Aorta (tissue), 5 donors: ENCODE data around the gene TSC2. TPM values are rescaled to one million over a fixed set of nuclear protein-coding genes. Genes with fewer than 3 reads are reported as not detected.

Experiments
- ATAC-seq: fragments of 200-7000 bp; cut with Tn5 transposase; one replicate; pipeline ENCODE4 v1.9.1; 2022; ENCODE audit warnings: moderate library complexity; ENCODE audit not compliant: low FRiP score
- DNase-seq, 2 donors: peaks; one replicate each; pipeline ENCODE4 v3.0.0-alpha.2; 2020
- H3K27ac ChIP-seq, 2 donors: one replicate each; pipeline ENCODE4 v1.5.1; 2013; ENCODE audit warnings: low read length in 2 of 2, mild to moderate bottlenecking in 2 of 2, moderate library complexity in 2 of 2, control low read depth in 1 of 2, inconsistent platforms in 1 of 2, low read depth in 1 of 2
- H3K27me3 ChIP-seq, 2 donors: one replicate each; pipeline ENCODE4 v1.6.1; 2013; ENCODE audit warnings: control low read depth in 1 of 2, low read length in 1 of 2, mild to moderate bottlenecking in 1 of 2, moderate library complexity in 1 of 2; ENCODE audit not compliant: insufficient read depth in 2 of 2, control insufficient read depth in 1 of 2
- H3K36me3 ChIP-seq, 2 donors: one replicate each; pipeline ENCODE4 v1.6.1; 2013; ENCODE audit warnings: control low read depth in 1 of 2, low read length in 1 of 2, mild to moderate bottlenecking in 1 of 2; ENCODE audit not compliant: insufficient read depth in 2 of 2, control insufficient read depth in 1 of 2
- H3K4me1 ChIP-seq, 2 donors: one replicate each; pipeline ENCODE4 v1.6.1; 2013; ENCODE audit warnings: low read length in 2 of 2, control low read depth in 1 of 2, mild to moderate bottlenecking in 1 of 2, moderate library complexity in 1 of 2; ENCODE audit not compliant: insufficient read depth in 2 of 2, control insufficient read depth in 1 of 2
- H3K4me3 ChIP-seq, 2 donors: one replicate each; pipeline ENCODE4 v1.5.1; 2013; ENCODE audit warnings: low read length in 2 of 2, control low read depth in 1 of 2, mild to moderate bottlenecking in 1 of 2
- H3K9me3 ChIP-seq: one replicate; pipeline ENCODE4 v1.6.1; 2013; ENCODE audit warnings: mild to moderate bottlenecking, low read length; ENCODE audit not compliant: control insufficient read depth
- WGBS, 2 donors: extraction: QIAGEN DNeasy Blood & Tissue Kit; methylation state at CpG; one replicate each; pipeline ENCODE4 v1.1.7; 2013; 5-methylcytosine and 5-hydroxymethylcytosine counted together
- intact Hi-C, 2 donors: fragments of 100-400 bp; cut with DNase I; formaldehyde crosslinking; loops; one replicate each; pipeline versions ENCODE4 v1.14.2 to v1.15.0; 2022
- polyA plus RNA-seq, 2 donors: library from polyadenylated mRNA; stranded (reverse); fragments of 200-250 nt; gene quantifications; one replicate each; pipeline ENCODE4 v1.2.3, GENCODE V29; 2013
- total RNA-seq, 2 donors: library from RNA; stranded (reverse); fragmentation: NEBNext Ultra II Directional; extraction: Animal tissue kit (Norgen Biotek cat#: 25700); gene quantifications; one replicate each; pipeline ENCODE4 v1.2.1, GENCODE V29; 2021
- donor health status: healthy with polysubstance abuse.
- donor health status: Bipolar disorder and iron deficiency.
- donor health status: DM: no; HTN: no; CAD: no.
- donor health status: DM: no; HTN: no; CAD: no.
- donor health status: DM: yes; HTN: yes; CAD: no.

The TSC2 gene
- total and polyA plus RNA-seq, 4 donors, result 16.2 to 166 (median 119) TPM

DNA sequence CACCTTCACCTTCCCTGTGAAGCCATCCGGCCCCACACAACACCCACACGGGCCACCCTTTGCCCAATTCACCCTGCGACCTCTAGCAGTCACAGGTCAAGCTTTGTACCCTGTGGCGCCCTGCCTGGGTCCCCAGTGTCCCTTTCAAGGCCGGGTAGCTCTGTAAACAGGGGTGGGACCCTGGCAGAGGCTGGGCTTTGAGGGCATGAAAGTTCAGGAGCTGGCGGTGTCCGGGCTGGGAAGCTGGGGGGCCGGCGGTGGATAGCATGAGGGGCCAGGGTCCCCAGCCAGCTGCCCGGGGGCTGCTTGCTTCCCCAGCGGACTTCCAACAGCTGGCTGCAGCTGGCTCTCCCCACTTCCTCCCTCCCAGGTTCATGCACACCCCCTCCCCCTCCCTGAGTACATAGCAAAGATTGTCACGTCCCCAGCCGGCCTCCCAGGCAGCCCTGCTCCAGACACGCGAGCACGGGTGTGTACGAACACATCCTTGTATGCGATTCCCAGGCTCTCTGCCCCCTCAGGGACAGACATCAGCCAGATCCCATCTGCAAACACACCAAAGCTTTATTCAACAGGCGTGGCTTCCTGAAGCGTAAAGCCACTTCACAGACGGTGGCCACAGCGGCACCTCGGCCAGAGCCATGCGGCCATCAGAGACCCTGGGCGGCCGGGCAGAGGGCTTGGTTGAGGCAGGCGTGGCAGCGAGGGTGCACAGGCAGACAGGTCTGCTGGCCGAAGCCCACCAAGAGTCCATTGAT is 8.3 kb upstream of the TSC2 start:
- no peaks in the 10 kb centered on the region for H3K4me1 ChIP-seq
- H3K27ac ChIP-seq, result no peak overlapping the region
- no peaks in the 10 kb centered on the region for H3K9me3 ChIP-seq
- H3K27me3 ChIP-seq, result no peaks in the 10 kb centered on the region
- no peak for DNase-seq
- WGBS, 2 donors, result 68 to 74% methylated on average over 29 of the region's 29 CpGs
- H3K4me3 ChIP-seq, result no peak overlapping the region
- intact Hi-C loops, result no loop called here
- no peaks in the 10 kb centered on the region for H3K36me3 ChIP-seq
- no peak for ATAC-seq

DNA sequence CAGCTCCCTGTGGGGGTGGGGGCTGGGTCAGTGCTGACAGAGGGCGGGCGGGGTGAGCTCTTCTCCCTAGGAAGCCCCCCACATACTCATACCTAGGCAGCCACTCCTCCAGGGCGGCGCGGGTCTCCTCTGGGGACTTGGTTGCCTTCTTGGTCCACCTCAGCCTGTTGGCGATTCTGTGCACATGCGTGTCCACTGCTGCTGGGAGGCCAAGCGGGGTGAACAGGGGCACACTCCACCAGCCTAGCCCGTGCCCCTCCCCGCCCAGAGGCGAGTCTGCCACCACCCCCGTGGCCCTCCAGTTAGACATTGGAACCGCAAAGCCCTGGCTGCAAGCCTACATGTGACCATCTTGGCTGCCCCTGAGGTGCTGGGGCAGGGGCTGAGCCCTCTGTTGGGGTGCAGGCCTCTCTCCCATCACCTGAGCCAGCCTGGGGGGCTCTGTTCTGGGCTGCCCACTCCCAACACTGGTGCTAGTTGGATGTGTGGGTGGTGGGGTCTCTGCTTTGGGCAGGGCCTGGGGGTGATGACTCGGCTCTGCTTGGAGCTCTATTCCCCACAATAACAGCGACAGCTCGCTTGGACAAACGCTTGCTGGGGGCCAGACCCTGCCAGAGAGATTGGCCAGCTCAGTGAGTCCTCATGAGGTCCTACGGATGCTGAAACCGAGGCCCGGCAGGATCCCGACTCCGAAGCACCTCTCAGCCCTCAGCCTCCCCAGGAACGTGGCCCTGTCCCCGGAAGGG is 7.6 kb upstream of the TSC2 start:
- no peaks in the 10 kb centered on the region for H3K36me3 ChIP-seq
- ATAC-seq (no peak), DNase-seq (no peak)
- H3K27ac ChIP-seq, result no peak overlapping the region
- no peaks in the 10 kb centered on the region for H3K9me3 ChIP-seq
- no peaks in the 10 kb centered on the region for H3K4me1 ChIP-seq
- no peak overlapping the region for H3K4me3 ChIP-seq
- WGBS, 2 donors, result 78 to 84% methylated on average over 21 to 24 of the region's 24 CpGs
- intact Hi-C loops, result no loop called here
- H3K27me3 ChIP-seq, result no peaks in the 10 kb centered on the region

DNA sequence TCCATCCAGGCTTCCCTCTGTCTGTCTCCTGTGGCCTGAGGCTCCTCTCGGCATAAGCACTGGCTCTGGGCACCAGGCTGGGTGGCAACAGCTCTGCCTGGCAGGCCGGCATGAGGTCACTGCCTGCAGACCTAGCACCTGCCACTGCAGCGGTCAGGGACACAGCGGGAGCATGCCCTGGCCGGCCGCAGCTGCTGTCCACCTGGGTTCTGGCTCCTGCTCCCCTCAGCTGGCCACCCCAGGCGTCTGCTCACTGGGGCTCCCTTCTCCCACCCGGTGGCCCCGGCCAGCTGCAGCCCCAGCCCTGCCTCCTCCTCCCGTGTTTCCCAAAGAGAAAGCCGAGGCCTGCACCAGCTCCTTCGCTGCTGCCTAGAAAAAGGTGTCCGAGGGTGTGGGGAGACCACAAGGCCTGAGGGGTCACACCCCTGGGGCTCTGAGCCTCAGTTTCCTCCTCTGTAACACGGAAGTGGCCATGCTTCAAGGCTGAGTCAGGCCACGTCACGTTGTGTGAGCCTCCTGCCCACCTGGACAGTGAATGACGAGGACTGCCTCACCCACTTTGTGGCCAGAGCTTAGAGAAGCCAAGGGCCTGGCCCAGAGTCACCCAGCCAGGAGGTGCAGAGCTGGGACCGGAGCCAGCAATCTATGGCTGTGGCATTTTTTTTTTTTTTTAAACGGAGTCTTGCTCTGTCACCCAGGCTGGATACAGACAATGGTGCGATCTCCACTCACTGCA is 6.8 kb upstream of the TSC2 start:
- Histone ChIP-seq H3K27me3 (no peaks in the 10 kb centered on the region), H3K4me3 (no peak overlapping the region), H3K4me1 (no peaks in the 10 kb centered on the region), H3K9me3 (no peaks in the 10 kb centered on the region), H3K36me3 (no peaks in the 10 kb centered on the region), H3K27ac (no peak overlapping the region)
- DNase-seq (no peak), ATAC-seq (no peak)
- 80 to 81% methylated on average over 20 of the region's 20 CpGs for WGBS, 2 donors
- intact Hi-C loops, result no loop called here

DNA sequence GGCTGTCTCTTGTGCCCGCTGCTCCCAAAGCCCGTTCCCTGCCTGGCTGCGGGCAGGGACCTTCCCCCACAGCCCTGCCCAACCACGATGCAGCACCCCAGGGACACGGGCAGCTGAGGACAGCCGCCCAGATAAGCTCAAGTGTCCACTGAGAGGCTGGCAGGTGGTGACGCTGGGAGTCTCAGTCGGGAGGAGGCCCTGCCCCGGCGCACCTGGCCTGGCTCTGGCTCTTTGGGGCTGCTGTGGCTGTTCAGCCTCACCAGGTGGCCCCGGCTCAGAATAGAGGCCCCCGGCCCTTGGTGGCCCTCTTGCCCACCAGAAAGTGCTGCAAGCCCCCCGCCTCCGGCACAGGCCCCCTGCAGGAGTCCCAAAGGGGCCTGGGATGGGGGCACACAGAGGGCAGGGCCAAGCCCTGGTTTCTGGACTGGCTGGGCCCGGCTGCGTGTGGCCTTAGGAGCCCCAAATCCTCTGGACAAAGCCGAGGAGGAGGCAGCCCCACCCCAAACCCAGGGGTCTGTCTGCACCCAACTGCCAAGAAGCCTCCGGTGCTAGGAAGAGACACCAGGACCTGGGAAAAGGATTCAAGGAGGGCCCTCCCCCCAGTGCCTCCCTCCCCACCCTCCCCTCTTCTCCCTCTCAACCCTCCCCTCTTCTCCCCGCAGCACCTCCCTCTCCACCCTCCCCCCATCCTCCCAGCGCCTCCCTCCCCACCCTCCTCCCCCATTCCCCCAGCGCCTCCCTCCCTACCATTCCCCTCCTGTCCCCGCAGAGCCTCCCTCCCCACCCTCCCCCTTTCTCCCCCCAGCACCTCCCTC is 5.4 kb upstream of the TSC2 start:
- WGBS, 2 donors, result 85 to 88% methylated on average over 18 to 22 of the region's 22 CpGs
- Histone ChIP-seq H3K27ac (no peak overlapping the region), H3K4me3 (no peak overlapping the region), H3K4me1 (no peaks in the 10 kb centered on the region), H3K9me3 (no peaks in the 10 kb centered on the region), H3K27me3 (no peaks in the 10 kb centered on the region), H3K36me3 (no peaks in the 10 kb centered on the region)
- DNase-seq (no peak), ATAC-seq (no peak)
- intact Hi-C loops, result no loop called here

DNA sequence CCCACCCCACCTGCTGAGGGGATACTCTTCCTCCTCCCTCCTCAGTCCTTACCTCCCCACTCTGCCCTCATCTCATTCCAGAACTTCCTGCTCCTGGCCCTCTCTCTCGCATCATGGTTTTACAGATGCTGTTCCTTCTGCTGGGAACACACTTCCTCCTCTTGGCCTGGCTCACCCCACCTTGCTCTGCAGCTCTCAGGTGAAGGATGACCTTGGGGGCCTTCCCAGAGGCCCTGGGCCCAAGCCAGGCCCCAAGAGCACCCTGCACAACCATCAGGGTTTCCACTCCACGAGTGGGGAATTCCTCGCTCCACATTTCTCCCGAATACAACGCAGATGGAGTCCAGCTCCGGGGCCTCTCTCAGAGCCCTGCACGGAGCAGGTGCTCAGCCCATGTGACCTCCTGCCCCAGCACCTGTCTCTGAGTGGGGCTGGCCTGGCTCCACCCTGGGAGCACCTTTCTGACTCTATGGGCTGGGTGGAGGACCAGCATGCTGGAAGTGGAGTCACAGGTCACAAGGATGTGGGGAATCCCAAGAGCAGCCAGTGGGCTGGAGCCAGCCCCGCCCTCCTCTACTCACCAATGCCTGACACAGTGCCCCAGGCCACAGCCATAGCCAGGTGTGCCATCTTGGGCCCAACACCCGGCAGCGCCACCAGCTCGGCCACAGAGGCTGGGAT is 4.7 kb upstream of the TSC2 start:
- no peaks in the 10 kb centered on the region for H3K36me3 ChIP-seq
- ATAC-seq (no peak), DNase-seq (no peak)
- 89 to 92% methylated on average over 11 of the region's 11 CpGs for WGBS, 2 donors
- H3K9me3 ChIP-seq, result no peaks in the 10 kb centered on the region
- no peaks in the 10 kb centered on the region for H3K27me3 ChIP-seq
- H3K27ac ChIP-seq, result no peak overlapping the region
- no peaks in the 10 kb centered on the region for H3K4me1 ChIP-seq
- intact Hi-C loops, result no loop called here
- H3K4me3 ChIP-seq, result no peak overlapping the region

DNA sequence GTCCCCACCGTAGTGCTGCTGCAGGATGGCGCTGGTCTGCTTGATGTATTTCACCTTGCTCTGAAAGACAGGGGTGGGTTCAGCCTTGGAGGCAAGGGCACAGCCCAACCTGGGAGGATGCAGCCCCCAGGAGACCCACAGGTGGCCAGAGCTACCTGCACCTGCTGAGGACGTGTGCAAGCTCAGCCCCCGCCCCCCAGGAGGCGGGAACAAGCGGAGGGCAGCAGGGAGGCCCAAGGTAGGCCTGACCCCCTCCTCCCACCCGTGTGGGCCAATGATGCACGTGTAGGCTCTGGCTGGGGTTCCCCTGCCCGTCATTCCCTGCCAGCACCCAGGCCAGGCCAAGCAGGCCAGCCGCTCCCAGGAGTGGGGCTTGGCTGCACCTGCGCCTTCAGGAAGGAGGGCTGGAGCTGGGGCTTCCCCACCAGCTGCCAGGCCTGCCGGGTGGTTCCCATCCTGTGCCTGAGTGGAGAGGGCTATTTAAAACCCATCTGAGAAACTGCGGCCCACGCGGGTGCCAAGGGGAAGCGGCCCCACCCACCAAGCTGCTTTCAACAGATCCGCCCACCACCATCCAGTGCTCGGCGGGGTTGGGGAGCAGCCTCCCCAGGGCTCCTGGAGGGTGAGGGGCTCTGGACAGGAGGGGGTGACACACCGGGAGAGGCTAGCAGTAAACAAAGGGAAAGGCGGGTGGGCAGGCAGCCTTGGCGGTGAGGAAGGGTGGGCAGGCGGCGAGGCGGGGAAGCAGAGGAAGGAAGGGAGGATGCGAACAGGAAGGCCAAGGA is 3.9 kb upstream of the TSC2 start:
- no peak overlapping the region for H3K4me3 ChIP-seq
- H3K27me3 ChIP-seq, result no peaks in the 10 kb centered on the region
- ATAC-seq (no peak), DNase-seq (no peak)
- no peaks in the 10 kb centered on the region for H3K4me1 ChIP-seq
- H3K36me3 ChIP-seq, result no peaks in the 10 kb centered on the region
- intact Hi-C loops, result no loop called here
- H3K9me3 ChIP-seq, result no peaks in the 10 kb centered on the region
- 59 to 68% methylated on average over 24 to 26 of the region's 26 CpGs for WGBS, 2 donors
- H3K27ac ChIP-seq, result no peak overlapping the region

DNA sequence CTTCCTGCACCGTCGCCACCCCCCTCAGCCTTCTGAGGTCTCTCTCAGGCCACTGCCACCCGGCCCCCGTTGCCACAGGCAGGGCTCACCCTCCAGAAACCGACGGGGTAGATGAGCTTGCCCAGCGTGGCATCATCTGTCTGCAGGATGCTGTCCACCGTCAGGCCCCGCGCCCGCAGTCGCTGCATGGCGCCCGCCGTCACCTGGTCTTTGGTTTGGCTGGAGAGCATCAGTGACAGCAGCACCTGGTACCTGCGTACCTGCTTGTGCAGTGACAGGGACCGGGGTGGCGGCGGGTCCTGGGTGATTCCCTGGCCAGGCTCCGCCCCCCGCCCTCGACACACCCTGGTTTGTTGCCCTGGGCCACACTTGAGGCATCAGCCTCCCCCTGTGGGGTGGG is 3.2 kb upstream of the TSC2 start:
- no peaks in the 10 kb centered on the region for H3K27me3 ChIP-seq
- H3K27ac ChIP-seq, result no peak overlapping the region
- no peak for ATAC-seq
- WGBS, 2 donors, result 92 to 93% methylated on average over 22 of the region's 22 CpGs
- no peaks in the 10 kb centered on the region for H3K4me1 ChIP-seq
- H3K4me3 ChIP-seq, result no peak overlapping the region
- no peaks in the 10 kb centered on the region for H3K36me3 ChIP-seq
- no peak for DNase-seq
- intact Hi-C loops, result no loop called here
- no peaks in the 10 kb centered on the region for H3K9me3 ChIP-seq
